GM19240 (cell line): Measurements from ENCODE around the gene ADARB2.

Experiments
- DNase-seq: peaks from one replicate; pipeline ENCODE4 v3.0.0; 2011; ENCODE audit warnings: low spot score; ENCODE audit not compliant: insufficient read length

ADARB2 gene

DNA sequence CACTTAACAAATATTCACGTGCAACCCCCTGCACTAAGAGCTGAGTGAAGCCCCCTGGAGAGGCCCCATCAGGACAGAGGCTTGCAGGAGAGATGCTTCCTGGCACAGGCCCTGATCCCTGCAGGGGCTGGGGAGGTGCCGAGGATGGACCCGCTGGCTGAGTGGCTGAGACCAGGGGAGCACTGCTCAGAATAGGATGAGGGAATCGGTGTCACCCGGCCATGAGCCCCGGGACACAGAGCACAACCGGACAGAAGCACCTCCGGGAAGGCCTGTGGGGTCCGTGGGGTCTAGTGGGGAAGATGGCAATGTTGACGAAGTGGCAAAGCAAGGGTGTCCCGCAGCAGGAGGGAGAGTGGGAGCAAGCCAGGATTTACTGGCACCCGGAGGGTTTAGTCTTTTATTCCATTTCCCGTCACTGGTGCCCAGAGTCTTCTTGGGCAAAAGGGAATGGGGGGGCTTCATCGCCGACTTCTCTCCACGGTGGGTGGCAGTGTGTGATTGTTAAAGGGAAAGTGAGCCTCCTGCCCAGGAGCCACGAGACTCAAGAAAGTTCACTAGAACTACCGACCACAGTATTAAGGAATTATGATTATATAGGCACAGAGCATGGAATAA is 140.7 kb downstream of the ADARB2 start:
- no peak for DNase-seq

DNA sequence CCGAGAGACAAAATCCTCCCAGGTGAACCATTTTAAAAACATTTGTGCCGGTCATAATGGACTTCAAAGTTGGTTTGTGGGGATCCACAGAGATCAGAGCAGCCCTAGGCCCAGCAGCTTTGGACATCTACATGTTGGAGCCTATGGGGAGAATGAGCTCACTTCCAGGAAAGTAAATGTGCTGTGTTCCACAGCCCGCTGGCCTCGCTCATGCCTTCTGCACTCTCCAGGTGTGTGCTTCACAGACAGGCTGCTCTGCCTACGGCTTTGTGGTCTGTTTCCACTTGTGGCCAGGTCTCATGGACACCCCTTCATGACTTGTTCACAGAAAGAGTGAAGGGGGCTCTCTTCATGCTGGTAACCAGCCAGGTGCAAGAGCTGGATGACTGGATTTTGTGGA is 141.6 kb downstream of the ADARB2 start:
- no peak for DNase-seq

DNA sequence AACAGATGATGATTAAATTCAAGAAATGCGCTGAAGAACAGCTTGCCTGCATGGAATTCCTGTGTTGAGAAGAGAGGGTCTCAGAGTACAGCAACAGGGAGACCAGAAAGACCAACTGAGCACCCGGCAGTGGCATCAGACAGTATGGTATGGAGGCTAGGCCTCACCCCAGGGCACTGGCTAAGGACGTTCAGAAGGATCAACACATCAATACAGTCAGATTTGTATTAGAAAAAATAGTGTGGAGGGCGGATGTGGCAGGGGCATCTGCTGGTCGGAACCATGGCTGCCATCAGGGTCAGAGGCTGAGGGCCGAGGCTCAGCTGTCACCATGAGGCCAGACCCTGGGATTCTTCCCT is 142.1 kb downstream of the ADARB2 start:
- no peak for DNase-seq

DNA sequence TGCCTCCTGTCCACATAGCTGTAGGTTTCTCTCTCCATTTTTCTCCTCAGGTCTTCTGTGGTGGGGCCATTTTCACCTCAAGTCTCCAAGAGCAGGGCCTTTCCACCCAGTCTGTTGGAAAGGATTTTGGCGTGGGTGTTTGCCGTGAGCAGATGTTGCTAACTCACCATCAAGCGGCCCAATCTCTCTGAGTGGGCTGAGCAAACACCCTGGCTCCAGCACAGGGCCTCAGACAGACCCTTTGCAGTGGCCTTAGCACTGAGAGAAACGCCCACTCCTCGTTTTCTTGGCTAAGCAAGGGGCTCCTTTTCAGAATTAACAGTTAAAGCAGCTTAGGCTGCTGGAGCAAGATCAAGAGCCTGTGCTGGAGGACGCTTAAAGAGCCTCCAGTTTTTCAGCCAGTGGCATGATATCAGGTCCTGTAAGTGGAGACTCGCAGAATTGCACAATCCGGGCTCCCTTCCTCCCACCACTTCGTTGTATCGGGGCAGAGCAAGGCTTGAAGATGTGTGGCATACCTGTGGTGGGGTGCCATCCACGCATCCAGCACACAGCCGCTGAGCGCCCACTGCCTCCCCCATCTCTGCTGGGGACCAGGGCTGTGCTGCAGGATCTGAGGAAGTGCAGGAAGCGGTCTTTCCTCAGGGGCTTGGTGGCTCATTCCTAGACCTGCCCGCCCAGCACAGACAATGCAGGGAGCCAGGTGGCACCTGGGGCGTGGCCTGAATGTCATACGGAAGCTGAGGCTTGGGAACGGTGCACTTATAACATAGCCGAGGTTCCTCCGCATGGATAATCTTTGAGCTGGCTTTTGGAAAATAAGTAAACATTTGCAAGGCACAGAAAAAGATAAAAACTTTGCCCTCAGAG is 142.7 kb downstream of the ADARB2 start:
- DNase-seq: no peak

DNA sequence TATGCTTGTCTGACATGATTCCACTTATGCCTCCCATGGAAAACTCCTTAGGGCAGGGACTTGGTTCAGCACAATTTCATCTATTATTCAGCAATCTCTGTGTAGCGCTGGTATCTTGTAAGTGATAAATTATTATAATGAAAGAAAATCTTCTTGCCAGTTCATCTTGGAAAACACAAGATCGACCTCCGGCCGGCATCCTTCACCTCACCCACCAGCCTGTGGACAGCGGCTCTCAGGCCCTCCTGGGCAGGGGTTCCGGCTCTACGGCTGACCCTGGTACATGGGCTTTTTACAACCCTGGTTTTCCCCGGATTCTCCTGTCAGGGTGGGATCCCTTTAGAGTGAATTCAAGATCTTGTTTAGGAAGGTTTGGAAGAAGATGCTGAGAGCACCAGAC is 145.6 kb downstream of the ADARB2 start:
- no peak for DNase-seq

DNA sequence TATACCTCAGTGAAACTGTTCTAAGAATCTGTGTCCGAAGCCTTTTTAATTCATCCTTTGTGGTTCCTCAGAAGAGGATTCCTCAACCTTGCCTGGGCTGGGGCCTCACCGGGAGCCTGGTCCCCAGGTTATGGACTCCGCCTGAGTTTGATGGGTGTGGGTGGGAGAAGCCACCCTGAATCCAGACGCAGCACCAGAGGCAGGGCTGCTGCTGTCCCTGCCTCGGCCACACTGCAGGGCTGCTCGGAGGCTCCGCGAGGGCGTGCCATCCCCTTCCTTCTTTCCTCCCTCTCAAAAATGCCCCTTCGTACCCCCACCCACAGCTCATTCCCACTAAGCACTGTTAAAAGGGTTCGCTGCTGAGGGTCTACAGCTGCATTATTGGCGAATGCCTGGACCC is 146.3 kb downstream of the ADARB2 start:
- DNase-seq: no peak

DNA sequence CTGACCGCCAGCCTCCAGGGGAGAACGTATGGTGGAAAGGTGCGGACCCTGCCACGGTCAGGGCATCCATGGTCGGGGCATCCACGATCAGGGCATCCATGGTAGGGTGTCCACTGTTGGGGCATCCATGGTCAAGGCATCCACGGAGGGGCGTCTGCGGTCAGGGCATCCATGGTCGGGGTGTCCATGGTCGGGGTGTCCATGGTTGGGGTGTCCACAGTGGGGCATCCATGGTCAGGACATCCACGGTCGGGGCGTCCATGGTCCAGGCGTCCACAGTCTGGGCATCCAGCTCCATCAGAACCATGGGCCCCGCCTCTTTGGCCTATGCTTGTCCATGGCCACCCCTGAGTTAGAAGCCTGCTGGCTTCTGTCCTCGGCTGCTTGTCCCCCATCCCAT is 148.1 kb downstream of the ADARB2 start:
- no peak for DNase-seq

DNA sequence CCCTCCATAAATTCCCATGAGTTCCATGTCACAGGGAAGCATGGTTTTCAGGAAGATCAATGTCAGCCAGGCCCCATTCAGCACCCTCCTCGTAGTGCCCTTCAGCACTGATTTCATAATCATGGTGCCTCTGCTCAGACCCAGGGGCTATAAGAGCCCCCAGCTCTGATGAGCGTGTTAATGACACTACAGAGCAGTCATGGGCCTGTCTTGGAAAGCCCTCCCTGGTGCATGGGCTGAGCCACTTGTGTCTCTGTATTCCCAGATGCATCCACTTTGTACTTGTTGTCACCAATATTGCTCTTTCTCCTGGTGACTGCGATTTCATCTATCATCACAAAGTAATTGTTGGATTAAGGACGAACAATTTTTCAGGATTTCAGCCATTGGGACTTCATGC is 154.6 kb downstream of the ADARB2 start:
- no peak for DNase-seq

DNA sequence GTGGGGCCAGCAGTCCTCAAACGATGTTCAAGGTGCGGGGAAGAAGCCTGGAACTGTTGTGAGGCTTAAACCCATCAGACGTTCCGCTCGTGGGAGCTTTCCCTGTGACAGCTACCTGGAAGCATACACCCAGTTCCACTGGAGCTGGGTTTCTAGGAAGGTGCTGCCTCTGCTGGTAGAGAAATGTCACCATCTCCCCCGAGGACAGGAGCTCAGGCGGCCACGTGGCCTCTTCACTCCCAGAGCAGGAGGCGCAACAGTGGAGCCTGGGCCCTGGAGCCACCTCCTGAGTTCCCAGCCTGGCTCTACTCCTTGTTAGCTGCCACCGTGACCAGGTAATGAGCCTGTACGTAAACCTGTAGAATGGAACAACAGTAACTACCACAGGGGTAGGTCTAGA is 156.1 kb downstream of the ADARB2 start:
- no peak for DNase-seq

DNA sequence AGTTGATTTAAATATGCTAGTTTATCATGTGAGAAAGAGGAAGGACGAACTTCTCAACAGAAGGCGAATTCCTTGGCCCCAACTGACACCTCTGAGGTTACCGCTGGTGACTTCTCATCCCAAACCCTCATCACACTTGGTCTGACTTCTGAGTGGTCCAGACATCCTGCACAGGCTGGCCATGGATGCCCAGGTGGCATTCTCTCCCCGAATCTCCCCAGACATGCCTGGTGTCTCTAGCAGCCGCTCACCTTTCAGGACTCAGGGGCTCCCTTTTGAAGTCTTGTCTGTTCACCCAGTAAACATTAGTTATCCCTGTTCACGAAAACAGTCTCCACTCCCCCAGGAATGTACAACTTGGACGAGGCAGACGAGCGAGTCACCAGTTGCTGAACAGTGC is 157.7 kb downstream of the ADARB2 start:
- DNase-seq: no peak

DNA sequence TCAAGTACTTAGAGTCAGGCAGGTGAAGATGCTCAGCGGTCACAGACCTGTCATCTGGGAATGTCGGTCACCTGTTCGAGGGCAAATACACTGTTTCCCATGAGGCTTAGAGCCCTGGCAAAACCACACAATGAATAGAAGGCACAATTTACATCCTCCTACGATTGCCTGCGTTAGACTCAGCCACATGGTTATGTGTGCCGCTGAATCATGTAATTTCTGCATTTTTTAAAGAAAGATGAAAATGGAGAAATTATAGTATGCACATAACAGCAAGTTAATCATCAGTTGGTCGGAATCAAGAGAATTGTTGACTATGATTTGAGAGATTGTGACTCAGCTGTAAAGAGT is 158.2 kb downstream of the ADARB2 start:
- no peak for DNase-seq

DNA sequence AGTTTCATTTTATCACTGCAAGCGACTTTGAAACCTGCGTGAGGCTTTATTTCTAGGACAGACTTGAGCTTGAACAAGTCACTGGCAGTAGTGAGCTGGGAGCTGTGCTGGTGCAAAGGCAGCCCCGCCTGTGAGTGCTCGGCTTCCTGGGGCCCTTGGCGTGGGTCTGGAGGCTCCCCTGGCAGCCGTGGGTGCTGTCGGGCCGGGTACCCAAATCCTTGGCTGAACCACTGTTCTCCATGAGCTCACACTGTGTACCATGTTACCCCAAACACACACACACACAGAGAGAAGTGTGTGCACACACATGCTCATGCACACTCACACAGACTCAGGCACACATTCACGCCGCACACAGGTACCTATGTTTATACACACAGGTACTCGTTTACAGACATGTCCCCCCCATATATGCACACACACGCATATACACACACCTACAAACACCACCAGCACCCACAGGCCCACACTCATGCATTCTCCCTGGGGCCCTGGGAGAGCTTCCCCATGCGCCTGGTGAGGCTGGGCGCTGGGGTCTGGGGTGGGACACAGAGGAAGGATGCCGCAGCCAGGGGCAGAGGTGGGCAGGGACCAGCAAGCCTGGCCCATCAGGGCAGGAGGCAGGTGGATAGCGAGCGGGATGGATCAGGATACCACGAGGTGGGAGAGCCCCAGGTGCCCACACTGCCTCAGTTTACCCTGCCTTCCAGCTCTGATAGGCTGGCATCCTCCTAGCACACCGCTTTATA is 158.8 kb downstream of the ADARB2 start:
- DNase-seq: no peak

DNA sequence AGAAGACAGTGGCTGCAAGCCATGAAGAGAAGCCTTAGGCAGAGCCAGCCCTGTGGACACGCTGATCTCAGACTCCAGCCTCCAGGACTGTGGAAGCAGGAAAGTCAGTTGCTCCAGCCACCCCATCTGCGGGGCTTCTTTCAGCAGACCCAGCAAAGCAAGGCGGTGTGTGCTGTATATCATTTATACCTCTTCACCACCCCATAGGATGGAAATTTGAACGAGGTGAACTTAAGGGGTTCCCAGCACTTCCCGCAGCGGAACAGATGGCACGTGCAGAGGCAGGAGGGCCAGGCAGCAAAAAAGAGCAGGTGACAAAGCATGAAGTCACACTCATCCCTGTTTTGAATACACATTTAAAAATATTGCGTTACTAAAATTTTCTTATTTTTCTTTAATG is 159.4 kb downstream of the ADARB2 start:
- DNase-seq: no peak

DNA sequence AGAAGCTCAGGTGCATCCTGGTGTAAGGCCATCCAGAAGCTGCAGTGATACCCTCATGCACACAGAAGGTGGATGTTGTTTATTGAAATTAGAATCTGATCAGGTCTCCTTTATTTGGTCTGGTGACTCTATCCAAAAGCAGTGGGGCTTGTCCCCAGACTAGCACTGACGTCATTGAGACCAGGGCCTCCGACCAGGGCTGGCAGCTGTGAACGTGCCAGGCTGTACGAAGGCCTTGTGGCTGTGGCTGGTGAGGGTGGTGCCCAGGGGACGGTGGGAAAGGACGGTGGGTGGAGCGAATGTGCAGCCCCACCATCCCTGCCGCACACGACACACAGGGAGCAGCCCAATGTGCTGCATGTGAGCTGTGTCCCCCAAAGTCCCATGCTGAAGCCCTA is 160.0 kb downstream of the ADARB2 start:
- DNase-seq: no peak

DNA sequence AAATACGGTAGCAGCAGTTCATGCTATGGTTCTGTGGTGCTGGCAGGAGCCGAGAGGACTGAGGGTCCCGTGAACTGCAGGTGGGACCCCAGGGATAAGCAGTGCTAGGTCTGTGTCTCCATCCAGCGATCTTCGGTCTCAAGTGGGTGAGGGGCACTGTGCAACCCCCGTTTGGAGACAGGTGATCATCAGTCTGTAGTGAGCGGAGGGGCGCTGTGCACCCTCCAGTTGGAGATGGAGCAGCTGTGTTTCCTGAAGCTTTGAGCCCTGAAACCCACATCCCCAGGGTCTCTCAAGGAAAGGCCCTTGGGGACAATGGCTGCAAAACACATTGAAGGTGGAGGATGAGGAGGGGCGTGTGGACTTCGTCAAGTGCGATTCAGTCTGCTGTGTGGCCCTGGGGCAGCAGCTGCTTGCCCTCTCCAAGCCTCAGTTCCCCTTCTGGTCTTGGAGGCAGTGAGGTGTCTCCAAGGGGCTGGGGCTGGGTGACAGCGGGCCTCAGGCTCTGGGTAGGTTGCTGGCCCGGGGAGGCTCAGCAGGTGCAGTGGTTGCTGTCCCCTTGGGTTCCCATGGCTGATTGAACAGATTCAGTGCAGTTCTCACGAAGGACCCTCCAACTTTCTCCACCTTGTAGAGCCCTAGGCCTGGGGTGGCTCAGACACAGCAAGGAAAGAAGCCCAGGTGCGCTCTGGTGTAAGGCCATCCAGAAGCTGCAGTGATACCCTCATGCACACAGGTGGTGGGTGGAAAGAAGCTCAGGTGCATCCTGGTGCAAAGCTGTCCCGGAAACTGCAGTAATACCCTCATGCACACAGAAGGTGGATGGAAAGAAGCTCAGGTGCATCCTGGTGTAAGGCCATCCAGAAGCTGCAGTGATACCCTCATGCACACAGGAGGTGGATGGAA is 160.6 kb downstream of the ADARB2 start:
- DNase-seq: no peak

DNA sequence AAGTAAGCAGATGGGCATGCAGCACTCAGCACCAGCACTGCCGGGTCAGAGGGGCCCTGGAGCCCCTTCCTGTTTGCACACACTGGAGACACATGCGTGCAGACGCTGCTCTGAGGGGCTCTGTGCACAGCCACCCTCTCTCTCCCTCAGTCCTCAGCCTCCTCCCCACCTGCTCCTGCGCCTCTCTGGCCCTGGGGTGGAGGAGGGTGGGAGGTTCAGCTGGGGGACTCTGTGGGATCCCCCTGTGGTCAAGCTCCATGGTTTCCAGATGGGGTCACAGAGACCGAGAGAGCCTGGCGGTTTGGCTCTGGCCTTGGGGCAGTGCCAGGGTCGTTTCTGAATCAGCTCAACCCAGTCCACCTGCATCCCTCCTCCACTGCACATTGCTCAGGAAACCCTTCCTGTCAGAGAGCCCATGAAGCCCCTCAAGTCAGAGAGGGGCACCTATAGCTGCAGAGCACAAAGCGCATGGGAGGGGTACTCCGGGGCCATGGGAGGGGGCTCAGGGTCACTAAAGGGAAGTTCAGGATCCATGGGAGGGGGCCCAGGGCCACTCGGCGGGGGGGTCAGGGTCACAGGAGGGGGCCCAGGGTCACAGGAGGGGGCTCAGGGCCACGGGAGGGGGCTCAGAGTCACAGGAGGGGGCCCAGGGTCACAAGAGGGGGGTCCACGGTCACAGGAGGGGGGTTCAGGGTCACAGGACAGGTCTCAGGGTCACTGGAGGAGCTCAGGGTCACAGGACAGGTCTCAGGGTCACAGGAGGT is 161.7 kb downstream of the ADARB2 start:
- DNase-seq: no peak

DNA sequence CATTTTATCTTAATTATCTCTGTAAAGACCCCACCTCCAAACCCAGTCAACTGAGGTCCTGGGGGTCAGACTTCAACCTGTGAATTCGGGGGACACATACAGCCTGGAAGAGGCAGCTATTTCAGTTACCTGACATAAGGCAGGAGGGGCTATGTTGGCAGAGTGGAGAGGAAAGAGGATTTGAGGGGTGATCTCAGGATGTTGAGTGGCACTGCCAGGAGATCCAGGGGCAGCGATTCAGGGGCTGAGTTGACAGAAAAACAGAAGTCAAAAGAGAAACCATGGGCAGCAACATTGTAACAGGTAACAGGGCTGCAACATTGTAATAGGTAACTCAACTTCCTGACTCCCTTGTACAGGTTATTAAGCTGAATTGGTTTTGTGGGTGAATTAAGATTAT is 162.6 kb downstream of the ADARB2 start:
- no peak for DNase-seq

DNA sequence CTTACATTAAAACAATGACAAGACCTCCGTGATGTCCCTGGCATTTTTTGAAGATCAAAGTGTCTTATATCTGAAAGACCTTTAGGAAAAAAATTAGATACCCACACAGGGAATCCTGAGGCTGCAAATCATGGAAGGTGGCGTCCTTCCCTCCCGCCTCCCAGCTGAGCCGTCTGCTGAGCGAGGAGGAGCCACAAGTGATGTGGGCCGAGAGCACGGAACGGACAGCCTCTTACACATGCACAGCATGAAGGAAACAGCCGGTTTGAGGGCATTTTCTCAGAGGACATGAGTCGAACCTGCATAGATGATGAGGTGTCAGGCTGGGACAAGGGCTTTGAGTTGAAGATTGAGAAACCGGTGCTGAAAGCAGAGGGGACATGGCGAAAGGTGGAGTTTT is 163.3 kb downstream of the ADARB2 start:
- DNase-seq: no peak

DNA sequence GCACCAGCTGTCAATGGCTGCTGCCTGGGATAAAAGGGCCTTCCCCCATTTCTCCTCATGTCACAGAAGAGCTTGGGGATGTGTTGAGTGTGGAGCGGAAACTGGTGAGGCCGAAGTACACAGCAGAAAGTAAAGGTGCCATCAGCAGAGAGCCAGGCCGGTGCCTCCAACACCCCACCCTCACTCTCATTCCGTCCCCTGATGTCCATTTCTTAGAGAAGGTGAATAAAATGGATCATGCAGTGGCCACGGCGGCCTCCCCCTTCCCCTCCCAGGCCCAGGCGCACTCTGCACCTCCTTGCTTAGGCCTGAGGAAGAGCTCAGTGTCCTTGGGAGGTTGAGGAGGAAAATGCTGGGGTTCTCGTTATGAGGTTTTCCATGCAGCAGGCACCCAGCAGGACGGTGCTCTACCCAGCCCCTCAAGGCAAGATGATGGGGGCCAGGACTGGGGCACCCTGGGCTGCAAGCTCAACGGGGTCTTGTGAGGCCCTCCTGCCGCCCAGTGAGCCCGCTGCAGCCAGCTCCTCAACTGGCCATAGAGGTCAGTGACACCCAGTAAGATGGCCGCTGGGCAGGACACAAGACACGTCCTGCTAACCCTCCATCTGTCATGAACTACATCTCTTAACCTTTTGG is 163.9 kb downstream of the ADARB2 start:
- DNase-seq: no peak
